ENCODE data around the gene MIPEP. TPM values are rescaled to one million over a fixed set of nuclear protein-coding genes. Genes with fewer than 3 reads are reported as not detected.

The MIPEP gene
- total RNA-seq, 1 donor from 2014 or later: 9.2 TPM

GRCh38 chr13:23688336-23688735 is 200.9 kb downstream of the MIPEP start:
- intact Hi-C loops (cut with micrococcal nuclease): no loop called here

GRCh38 chr13:23687614-23688013 is 201.6 kb downstream of the MIPEP start:
- intact Hi-C loops (cut with micrococcal nuclease): no loop called here

GRCh38 chr13:23686948-23687347 is 202.3 kb downstream of the MIPEP start:
- intact Hi-C loops (cut with micrococcal nuclease): no loop called here

- intact Hi-C loops (cut with micrococcal nuclease): no loop called here
Measured at GRCh38 chr13:23685416-23685815, 203.8 kb downstream of the MIPEP start.

- intact Hi-C loops (cut with micrococcal nuclease): no loop called here
Measured at GRCh38 chr13:23684647-23685046, 204.6 kb downstream of the MIPEP start.

- intact Hi-C loops (cut with micrococcal nuclease): no loop called here
Measured at GRCh38 chr13:23683084-23683483, 206.1 kb downstream of the MIPEP start.

GRCh38 chr13:23680845-23681669 is 208.1 kb downstream of the MIPEP start:
- intact Hi-C loops (cut with micrococcal nuclease): no loop called here

Other genes with a start within 250 kb of the MIPEP start
- gene C1QTNF9B, start 8.1 kb upstream of the MIPEP start, total RNA-seq: not detected in 2 replicates